H1 (cell line): Measurements from ENCODE around the gene MAGI2.

Experiments used
- ATF3 ChIP-seq: IDR thresholded peaks from 2 replicates; pipeline ENCODE4 v1.6.1; 2011; ENCODE audit warnings: low read depth, mild to moderate bottlenecking, low read length; ENCODE audit not compliant: insufficient read depth
- CHD2 ChIP-seq: IDR thresholded peaks from 2 replicates; pipeline ENCODE4 v1.6.1; 2012; ENCODE audit warnings: low read length, improper control_type of control experiment
- CREB1 ChIP-seq: IDR thresholded peaks from 2 replicates; pipeline ENCODE4 v1.6.1; 2012; ENCODE audit warnings: inconsistent platforms
- CTCF ChIP-seq, 3 experiments: IDR thresholded peaks; 1 replicate in 2 of 3; 2 replicates in 1 of 3; pipeline versions ENCODE4 v1.5.1 to v1.6.1; 2011; ENCODE audit warnings: low read length in 3 of 3, mild to moderate bottlenecking in 3 of 3, inconsistent platforms in 2 of 3, low read depth in 1 of 3, moderate library complexity in 1 of 3; ENCODE audit not compliant: insufficient read depth in 1 of 3; ENCODE audit errors: control extremely low read depth in 1 of 3
- JUN ChIP-seq: IDR thresholded peaks from 2 replicates; pipeline ENCODE4 v1.6.1; 2011; ENCODE audit warnings: low read depth, mild to moderate bottlenecking, improper control_type of control experiment, low read length
- MAX ChIP-seq: IDR thresholded peaks from 2 replicates; pipeline ENCODE4 v1.6.1; 2012; ENCODE audit warnings: inconsistent platforms
- POLR2A ChIP-seq, 2 experiments: IDR thresholded peaks; 1 replicate in 1 of 2; 2 replicates in 1 of 2; pipeline ENCODE4 v1.6.1; 2011; ENCODE audit warnings: low read depth in 2 of 2, low read length in 2 of 2, mild to moderate bottlenecking in 2 of 2; ENCODE audit errors: control extremely low read depth in 1 of 2
- POLR2AphosphoS5 ChIP-seq: IDR thresholded peaks from 2 replicates; pipeline ENCODE4 v1.6.1; 2011; ENCODE audit warnings: low read depth, low read length
- RAD21 ChIP-seq, 2 experiments: IDR thresholded peaks in 1 of 2; conservative IDR thresholded peaks in 1 of 2; 2 replicates each; pipeline ENCODE4 v1.6.1; 2011; ENCODE audit warnings: low read depth in 2 of 2, low read length in 2 of 2, improper control_type of control experiment in 1 of 2, inconsistent platforms in 1 of 2, mild to moderate bottlenecking in 1 of 2, moderate library complexity in 1 of 2
- SP1 ChIP-seq: IDR thresholded peaks from 2 replicates; pipeline ENCODE4 v1.6.1; 2011; ENCODE audit warnings: low read depth, low read length
- SUZ12 ChIP-seq: fragments of 200-600 bp; sonication (generic); IDR thresholded peaks from 2 replicates; pipeline ENCODE4 v1.6.1; 2012; ENCODE audit warnings: mild to moderate bottlenecking, inconsistent platforms, low read length, moderate library complexity, mixed read lengths
- TAF7 ChIP-seq: optimal IDR thresholded peaks from 2 replicates; pipeline ENCODE3; 2011; ENCODE audit warnings: low read depth, mild to moderate bottlenecking, inconsistent platforms, low read length, moderate library complexity, borderline replicate concordance
- TCF12 ChIP-seq: IDR thresholded peaks from 2 replicates; pipeline ENCODE4 v1.6.1; 2011; ENCODE audit warnings: low read depth, mild to moderate bottlenecking, low read length

GRCh38 chr7:79281426-79281825 lies 172.0 kb downstream of the MAGI2 start:
- TF ChIP-seq SP1 (no peak), CTCF (IDR thresholded peaks at IDR 0.05; ENCODE audit: control extremely low read depth in 1 of 3, insufficient read depth in 1 of 3, low read depth in 1 of 3, low read length in 3 of 3) (no peak), POLR2AphosphoS5 (no peak), SUZ12 (no peak), ATF3 (no peak), CHD2 (no peak), CREB1 (no peak), TCF12 (no peak), POLR2A (IDR thresholded peaks at IDR 0.05; ENCODE audit: control extremely low read depth in 1 of 2, low read depth in 2 of 2, low read length in 2 of 2) (no peak), TAF7 (no peak), JUN (no peak), RAD21 (IDR thresholded peaks at IDR 0.05 in 1 of 2, conservative IDR thresholded peaks at IDR 0.05 in 1 of 2; ENCODE audit: low read depth in 2 of 2, low read length in 2 of 2) (no peak), MAX (no peak)
